Lung (tissue), 12 donors: ENCODE results near the gene CIC. TPM values are rescaled to one million over a fixed set of nuclear protein-coding genes. Genes with fewer than 3 reads are reported as not detected.

ENCODE experiments used
- ATAC-seq: fragments of 200-7000 bp; cut with Tn5 transposase; one replicate; pipeline ENCODE4 v1.9.1; 2020; ENCODE audit warnings: moderate number of reproducible peaks; ENCODE audit not compliant: insufficient read depth, low FRiP score
- DNase-seq, 3 donors: peaks; one replicate each; pipeline ENCODE4 v3.0.0-alpha.2; 2013 to 2017
- H3K27ac ChIP-seq, 2 donors: one replicate each; pipeline ENCODE4 v1.5.1; 2013; ENCODE audit warnings: mild to moderate bottlenecking in 2 of 2, moderate library complexity in 2 of 2, control low read depth in 1 of 2, inconsistent platforms in 1 of 2, low read depth in 1 of 2, low read length in 1 of 2
- H3K27me3 ChIP-seq, 3 donors: one replicate each; pipeline ENCODE4 v1.5.1; 2013; ENCODE audit warnings: low read length in 2 of 3; ENCODE audit not compliant: control insufficient read depth in 3 of 3, insufficient read depth in 3 of 3
- H3K36me3 ChIP-seq, 4 donors: one replicate each; pipeline ENCODE4 v1.5.1; 2013; ENCODE audit warnings: low read length in 4 of 4, mild to moderate bottlenecking in 1 of 4, moderate library complexity in 1 of 4; ENCODE audit not compliant: control insufficient read depth in 4 of 4, insufficient read depth in 4 of 4
- H3K4me1 ChIP-seq, 5 donors: one replicate each; pipeline ENCODE4 v1.5.1; 2013; ENCODE audit warnings: low read length in 5 of 5, mild to moderate bottlenecking in 2 of 5, moderate library complexity in 1 of 5; ENCODE audit not compliant: control insufficient read depth in 5 of 5, insufficient read depth in 5 of 5
- H3K4me3 ChIP-seq: one replicate; pipeline ENCODE4 v1.5.1; 2013; ENCODE audit warnings: mild to moderate bottlenecking, control low read depth, moderate library complexity
- H3K9ac ChIP-seq, 2 donors: one replicate each; pipeline ENCODE4 v1.5.1; 2013; ENCODE audit warnings: low read length in 2 of 2, control low read depth in 1 of 2; ENCODE audit not compliant: insufficient read depth in 1 of 2
- H3K9me3 ChIP-seq, 4 donors: one replicate each; pipeline ENCODE4 v1.5.1; 2013; ENCODE audit warnings: low read length in 3 of 4, mild to moderate bottlenecking in 1 of 4, moderate library complexity in 1 of 4; ENCODE audit not compliant: control insufficient read depth in 4 of 4, insufficient read depth in 3 of 4
- CTCF ChIP-seq: IDR thresholded peaks from 2 replicates; pipeline ENCODE4 v1.5.1; 2012; ENCODE audit warnings: mild to moderate bottlenecking; ENCODE audit errors: control extremely low read depth, extremely low read depth
- WGBS, 2 donors: extraction: QIAGEN DNeasy Blood & Tissue Kit; methylation state at CpG; one replicate each; pipeline ENCODE4 v1.1.7; 2013; 5-methylcytosine and 5-hydroxymethylcytosine counted together
- polyA plus RNA-seq, 2 donors: library from polyadenylated mRNA; stranded (reverse); fragments of 200-250 nt; gene quantifications; one replicate each; pipeline ENCODE4 v1.2.1, GENCODE V29; 2013
- total RNA-seq, 2 donors: library from RNA; depleted of rRNA in 1 of 2; stranded (reverse); fragments of >200 nt in 1 of 2; gene quantifications; one replicate each; pipeline ENCODE4 v1.2.1, GENCODE V29; 2014 to 2021
- donor health status: control.
- donor health status: control.
- donor health status: Bipolar disorder and iron deficiency.
- donor health status: healthy.
- donor health status: DM: yes; HTN: yes; CAD: no.

Gene CIC
- total and polyA plus RNA-seq, 4 donors, result 31.2 to 84.5 (median 40.6) TPM

- no peak for DNase-seq
- TF ChIP-seq CTCF, result no peak
- Histone ChIP-seq H3K4me1 (peaks cover 16 to 25% (median 19%) of the 10 kb centered on the region in 5 donors), H3K9me3 (no peaks in the 10 kb centered on the region), H3K27me3 (no peaks in the 10 kb centered on the region), H3K27ac (no peak overlapping the region), H3K4me3 (no peak overlapping the region), H3K36me3 (peaks cover 10 to 60% (median 32%) of the 10 kb centered on the region in 4 donors), H3K9ac (no peak overlapping the region)
- 91 to 95% methylated on average over 10 of the region's 10 CpGs for WGBS, 2 donors
- no peak for ATAC-seq
Observed at GRCh38 chr19:42287827-42288107, 18.7 kb downstream of the CIC start.

GRCh38 chr19:42288387-42288786 lies 19.3 kb downstream of the CIC start:
- no peaks in the 10 kb centered on the region for H3K27me3 ChIP-seq
- no peaks in the 10 kb centered on the region for H3K9me3 ChIP-seq
- H3K27ac ChIP-seq, result no peak overlapping the region
- WGBS, 2 donors, result 57 to 78% methylated on average over 4 of the region's 4 CpGs
- no peak overlapping the region for H3K4me3 ChIP-seq
- H3K9ac ChIP-seq, result no peak overlapping the region
- ATAC-seq (no peak), DNase-seq (no peak)
- peaks cover 10 to 66% (median 32%) of the 10 kb centered on the region in 4 donors for H3K36me3 ChIP-seq
- peaks cover 12 to 20% (median 16%) of the 10 kb centered on the region in 5 donors for H3K4me1 ChIP-seq
- TF ChIP-seq CTCF, result no peak

GRCh38 chr19:42288881-42289555 lies 20.0 kb downstream of the CIC start:
- TF ChIP-seq CTCF, result no peak
- Histone ChIP-seq H3K27me3 (no peaks in the 10 kb centered on the region), H3K9me3 (no peaks in the 10 kb centered on the region), H3K27ac (no peak overlapping the region), H3K4me1 (peaks cover 11 to 19% (median 16%) of the 10 kb centered on the region in 5 donors), H3K36me3 (peaks cover 12 to 72% (median 32%) of the 10 kb centered on the region in 4 donors), H3K9ac (no peak overlapping the region), H3K4me3 (no peak overlapping the region)
- 92 to 95% methylated on average over 22 of the region's 22 CpGs for WGBS, 2 donors
- ATAC-seq (no peak), DNase-seq (no peak)
